Medulla oblongata (tissue), 1 donor: ENCODE results near the gene HOXB8.

Experiments
- DNase-seq: peaks from one replicate; pipeline ENCODE4 v3.0.0-alpha.2; 2015; ENCODE audit errors: extremely low spot score

Gene HOXB8

GRCh38 chr17:48583708-48584222 is 31.3 kb downstream of the HOXB8 start:
- DNase-seq: no peak

DNA sequence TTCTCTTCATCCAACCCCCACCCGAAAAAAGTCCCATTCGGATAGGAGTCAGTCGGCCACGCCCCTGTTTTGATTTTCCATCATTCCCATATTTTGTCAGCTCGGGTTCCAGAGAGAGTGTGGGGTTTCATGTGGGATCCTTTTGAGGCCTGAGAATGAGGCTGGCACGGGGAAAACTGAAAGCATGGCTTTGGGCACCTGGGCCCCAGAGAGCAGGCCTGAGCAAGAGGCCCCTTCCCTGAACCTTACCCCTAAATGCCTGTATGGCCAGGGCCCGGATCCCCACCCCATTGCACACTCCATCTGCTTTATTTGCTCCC is 32.4 kb downstream of the HOXB8 start:
- no peak for DNase-seq

GRCh38 chr17:48579760-48580554 is 35.1 kb downstream of the HOXB8 start:
- no peak for DNase-seq

GRCh38 chr17:48579471-48579759 is 35.7 kb downstream of the HOXB8 start:
- DNase-seq: no peak

GRCh38 chr17:48578616-48579470 is 36.2 kb downstream of the HOXB8 start:
- no peak for DNase-seq

DNA sequence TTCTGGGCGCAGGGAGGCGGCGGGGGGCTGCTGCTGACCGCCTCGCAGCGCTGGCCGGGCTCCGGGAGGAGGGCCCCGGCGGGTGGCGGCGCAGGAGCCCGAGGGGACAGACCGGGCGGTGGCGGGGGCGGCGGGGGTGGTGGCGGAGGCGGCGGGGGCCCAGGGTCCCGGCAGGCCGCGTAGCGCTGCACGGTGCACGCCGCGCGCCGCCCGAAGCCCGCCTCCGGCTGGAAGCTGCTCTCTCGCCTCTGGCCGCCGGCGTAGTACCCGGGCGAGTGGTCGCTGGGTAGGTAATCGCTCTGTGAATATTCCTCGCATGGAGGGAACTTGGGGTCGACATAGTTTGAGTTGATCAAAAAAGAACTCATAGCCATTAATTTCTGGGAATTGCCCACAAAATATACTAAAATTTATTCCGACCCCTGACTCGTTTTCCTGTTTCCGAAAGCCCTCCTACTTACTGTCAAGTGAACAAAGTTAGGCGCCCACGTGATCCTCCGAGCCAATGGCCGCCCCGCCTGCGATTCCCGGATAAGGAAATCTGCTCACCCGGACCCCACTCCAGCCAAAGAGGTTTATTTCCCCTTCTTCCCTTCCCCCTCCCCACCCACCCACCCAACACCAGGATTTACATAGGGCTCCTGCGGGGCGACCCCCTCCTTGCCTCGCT is 37.0 kb downstream of the HOXB8 start, which contains the start of gene HOXB4:
TSS of gene HOXB4 (minus strand) at position 405 of the 670 bp plus-strand sequence. CDS start at position 374, 31 bp downstream.
- DNase-seq: peak; percentile 82

DNA sequence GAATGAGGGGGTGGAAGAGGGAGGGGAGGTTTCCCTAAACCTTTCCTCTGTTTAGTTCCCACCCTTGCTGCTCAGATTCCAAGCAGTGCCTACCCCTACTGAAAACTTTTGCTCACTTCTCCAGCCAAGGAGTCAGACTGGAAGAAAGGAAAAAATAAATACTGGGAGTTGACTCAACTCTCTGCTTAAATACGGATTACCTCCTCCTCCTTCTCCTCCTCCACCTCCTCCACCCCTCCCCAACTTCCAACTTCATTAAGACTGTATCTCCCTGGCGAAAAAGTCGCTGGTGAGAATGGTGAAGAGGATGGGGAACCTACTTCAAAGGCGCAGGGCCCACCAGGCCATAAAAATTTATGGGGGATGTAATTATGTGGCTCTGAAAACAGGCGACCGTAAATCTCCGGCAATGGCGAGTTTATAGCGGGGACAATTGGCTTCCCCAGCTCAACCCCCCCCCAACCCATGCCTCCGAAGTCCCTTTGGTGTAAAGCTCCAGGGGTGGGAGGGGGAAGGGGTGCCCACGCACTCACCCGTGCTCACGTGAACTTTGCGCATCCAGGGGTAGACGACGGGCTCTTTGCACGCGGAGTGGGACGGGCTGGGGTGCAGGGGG is 37.7 kb downstream of the HOXB8 start:
- DNase-seq: no peak

DNA sequence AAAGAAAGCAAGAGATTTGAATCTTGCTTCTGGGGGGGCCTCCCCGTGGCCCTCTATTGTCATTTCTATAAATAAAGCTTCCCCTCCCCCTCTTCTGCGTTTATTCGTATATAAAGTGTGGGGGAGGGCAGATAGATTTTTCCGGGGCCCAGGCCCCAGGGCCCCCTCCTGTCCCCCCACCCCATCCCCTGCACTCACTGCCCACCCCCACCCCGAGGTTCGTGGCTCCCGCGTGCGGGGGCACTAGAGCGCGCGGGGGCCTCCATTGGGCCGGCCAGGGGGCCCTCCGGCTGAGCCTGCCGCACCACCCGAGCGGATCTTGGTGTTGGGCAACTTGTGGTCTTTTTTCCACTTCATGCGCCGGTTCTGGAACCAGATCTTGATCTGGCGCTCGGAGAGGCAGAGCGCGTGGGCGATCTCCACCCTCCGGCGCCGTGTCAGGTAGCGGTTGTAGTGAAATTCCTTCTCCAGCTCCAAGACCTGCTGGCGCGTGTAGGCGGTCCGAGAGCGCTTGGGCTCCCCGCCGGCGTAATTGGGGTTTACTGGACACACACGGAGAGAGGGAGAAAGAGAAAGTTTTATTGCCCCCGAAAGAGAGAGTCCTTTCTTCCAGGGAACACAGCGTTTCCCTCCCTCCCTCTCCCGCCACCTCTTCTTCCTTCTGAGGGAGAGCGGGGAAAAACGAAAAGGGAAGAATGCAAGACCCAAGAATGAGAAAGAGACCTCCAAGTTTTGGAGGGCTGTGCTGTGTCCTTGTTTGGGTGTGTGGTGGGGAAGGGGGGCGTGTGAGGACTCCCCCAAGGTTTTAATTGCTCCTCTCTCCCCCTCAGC is 38.4 kb downstream of the HOXB8 start:
- no peak for DNase-seq

DNA sequence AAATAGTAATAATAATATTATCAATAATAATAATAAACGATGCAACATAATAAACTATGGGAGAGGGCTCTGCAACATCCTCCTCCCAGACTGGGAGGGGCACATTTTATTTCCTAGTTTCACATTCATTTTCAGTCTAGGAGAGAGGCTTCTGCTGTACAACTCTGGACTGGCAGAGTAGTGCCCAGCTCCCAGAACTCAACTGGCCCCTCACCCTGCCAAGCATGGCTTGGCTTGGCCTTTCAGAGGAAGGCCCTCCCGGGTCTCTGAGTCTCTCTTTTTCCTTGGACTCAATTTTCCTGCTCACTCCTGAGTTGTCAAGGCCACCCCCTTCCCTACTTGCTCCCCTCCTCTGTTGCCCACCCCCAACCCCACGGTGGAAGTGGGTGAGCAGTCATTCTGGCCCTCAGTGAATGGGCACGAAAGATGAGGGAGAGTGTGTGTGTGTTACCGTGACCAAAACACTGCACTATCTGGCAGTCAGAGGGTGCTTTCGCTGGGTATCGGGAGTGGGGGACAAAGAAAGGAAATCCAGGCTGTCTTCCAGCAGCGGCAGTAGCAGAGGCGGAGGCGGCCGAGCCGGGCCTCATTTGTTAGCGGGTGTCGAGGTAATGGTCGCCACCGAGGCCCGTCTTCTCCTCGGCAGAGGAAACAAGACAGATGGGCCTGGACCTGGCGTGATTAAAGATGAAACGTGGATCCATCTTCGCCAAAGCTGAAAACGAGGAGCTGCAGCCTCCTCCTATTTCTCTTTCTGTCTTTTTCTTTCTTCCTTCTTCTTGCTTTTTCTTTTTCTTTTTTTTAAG is 39.2 kb downstream of the HOXB8 start:
- peak; percentile 70 for DNase-seq

DNA sequence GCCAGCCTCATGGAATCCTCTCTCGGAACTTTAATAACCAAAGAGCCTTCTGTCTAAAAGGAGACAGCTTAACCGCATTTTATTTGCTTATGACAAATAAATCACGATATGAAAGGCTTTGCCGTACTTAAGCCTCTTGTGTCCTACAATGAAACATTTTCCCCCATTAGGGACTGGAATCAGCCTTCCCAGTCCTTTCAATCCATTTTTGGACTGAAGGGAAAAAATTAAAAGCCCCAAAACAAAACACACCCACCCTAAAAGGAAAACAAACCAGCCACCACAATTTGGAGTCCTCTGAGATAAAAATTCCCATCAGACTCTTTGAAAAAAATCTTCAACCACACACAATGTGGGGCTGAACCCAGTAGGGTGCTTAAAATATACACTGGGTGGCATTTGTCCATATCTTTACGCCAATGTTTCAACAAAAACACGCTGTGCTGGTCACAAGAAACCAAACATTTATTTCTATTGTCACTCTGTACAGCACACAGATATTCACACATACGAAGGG is 40.0 kb downstream of the HOXB8 start:
- DNase-seq: no peak

GRCh38 chr17:48574505-48575065 is 40.5 kb downstream of the HOXB8 start:
- DNase-seq: no peak

DNA sequence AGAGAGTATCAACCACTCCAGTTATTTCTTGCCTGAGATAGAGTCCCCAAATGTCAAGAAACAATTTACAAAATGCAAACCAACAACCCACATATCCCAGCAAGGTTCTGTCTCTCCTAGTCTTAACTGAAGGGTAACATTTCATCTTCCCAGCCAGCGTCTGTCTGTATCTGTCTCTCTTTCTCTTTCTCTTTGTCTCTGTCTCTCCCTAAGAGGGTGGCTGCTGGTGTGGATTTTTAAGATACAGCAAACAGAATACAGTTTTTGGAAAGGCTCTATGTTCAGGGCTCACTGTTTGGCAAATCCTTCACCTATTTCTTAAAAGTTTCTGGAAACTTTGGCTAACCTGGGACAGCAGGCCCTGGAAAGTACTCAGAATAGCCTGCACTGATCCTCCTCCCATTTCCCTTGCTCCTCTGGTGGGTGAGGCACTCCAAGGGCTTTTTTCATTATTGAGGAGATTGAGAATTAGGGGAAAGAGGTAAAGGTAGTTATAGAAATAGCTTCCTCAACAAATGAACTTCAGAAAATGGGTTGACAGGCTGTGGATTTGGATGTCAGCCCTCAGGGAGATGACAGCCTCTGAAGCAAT is 43.2 kb downstream of the HOXB8 start:
- DNase-seq: no peak

DNA sequence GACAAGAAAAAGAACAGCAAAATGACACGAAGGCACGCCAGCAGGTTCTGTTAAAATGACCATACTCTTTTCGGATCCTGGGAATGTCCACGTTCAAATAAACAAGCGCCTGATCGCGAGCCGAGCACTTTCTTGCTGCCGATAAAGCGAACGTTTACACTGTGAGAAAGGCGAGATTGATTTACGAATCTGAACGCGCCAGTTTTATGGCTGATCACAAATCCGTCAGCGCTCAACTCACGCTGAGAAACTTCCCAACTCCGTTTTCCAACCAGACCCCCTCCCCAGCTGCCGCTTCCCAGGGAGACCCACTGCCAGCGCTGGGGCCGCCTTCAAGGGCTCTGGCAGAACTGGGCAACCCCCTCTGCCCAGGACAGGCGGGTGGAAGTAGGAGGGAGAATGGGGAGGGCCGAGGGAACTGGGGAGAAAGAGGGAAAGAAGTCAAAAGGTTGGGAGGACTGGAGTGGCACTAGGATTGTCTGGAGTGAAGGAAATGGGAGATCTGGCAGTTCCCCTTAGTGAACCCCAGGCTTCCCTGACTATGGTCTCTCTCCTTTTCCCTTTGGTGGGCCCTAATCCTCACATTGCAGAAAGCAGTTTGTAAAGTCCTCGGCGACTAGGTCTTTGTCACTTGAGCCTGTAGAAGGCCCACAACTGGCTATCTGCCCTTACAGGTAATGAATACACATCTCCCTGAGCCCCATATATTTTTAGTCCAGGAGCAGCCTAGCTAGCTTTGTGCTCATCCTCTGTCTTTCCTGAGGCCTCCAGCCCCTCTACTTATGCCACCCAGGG is 43.9 kb downstream of the HOXB8 start:
- DNase-seq: no peak

GRCh38 chr17:48570325-48571023 is 44.6 kb downstream of the HOXB8 start:
- no peak for DNase-seq

GRCh38 chr17:48569674-48570324 is 45.3 kb downstream of the HOXB8 start:
- DNase-seq: no peak

GRCh38 chr17:48569240-48569582 is 45.9 kb downstream of the HOXB8 start:
- no peak for DNase-seq

DNA sequence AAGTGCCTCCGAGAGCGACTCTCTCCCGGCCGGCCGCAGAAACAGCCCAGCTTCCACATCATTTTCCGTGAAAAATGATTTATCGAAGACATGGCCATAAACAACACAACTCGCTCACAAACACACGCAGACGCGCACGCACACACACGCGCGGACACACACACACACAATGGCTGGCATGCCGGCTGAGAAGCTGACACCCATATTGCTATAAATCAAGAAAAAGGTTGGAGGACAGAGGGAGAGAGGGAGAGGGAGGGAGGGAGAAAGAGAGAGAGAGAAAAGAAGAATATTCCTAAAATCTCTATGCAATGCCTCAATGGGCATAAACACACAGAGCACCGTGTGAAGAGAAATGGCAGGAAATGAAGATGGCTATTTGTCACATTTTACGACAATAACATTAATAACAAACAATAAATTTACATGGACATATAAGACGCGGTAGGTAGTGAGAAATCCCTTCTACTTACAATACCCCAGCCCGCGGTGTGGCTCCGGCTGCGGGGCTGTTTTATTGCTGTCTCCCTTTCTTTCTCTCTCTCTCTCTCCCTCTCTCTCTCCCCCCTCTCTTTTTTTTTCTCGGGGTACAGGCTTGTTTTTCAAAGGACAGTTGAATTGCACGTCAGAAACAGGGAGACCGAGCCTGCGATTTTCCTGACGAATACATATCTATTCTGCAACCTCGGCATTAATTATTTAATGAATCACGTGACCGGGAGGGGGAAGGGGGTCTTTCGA is 46.4 kb downstream of the HOXB8 start:
- no peak for DNase-seq
